GM18858 (cell line): ENCODE results near the gene COL13A1.

ENCODE experiments used
- ATAC-seq: cut with Tn5 transposase; IDR thresholded peaks from one replicate; pipeline ENCODE4 v1.9.1; 2021; ENCODE audit not compliant: unreplicated experiment

Gene COL13A1

GRCh38 chr10:69961881-69962745, 160.4 kb downstream of the COL13A1 start:
- ATAC-seq = no peak

GRCh38 chr10:69962746-69963135, 161.0 kb downstream of the COL13A1 start:
- no peak for ATAC-seq

GRCh38 chr10:69963178-69963834, 161.6 kb downstream of the COL13A1 start:
- no peak for ATAC-seq

- ATAC-seq = no peak
Observed at GRCh38 chr10:69963835-69964710, 162.4 kb downstream of the COL13A1 start.

DNA sequence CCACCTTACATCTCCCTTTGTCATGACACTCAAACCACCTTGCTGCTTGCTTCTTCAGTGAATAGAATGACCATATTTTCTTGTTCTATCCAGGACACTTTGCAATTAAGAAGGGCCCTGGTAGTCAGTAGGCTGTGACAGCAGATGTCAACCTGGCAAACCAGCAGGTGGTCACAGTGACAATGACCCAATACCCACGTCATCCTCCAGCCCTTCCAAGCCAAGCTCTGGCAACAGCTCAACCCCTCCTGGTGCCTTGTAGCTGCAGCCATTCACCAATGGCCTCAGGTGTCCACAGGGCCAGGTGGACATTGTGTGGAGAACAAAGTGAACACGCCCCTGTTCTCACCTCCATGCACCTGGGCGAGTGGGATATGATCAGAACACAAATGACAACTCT, 163.4 kb downstream of the COL13A1 start:
- ATAC-seq = no peak

- ATAC-seq = no peak
Observed at GRCh38 chr10:69965919-69966662, 164.4 kb downstream of the COL13A1 start.

DNA sequence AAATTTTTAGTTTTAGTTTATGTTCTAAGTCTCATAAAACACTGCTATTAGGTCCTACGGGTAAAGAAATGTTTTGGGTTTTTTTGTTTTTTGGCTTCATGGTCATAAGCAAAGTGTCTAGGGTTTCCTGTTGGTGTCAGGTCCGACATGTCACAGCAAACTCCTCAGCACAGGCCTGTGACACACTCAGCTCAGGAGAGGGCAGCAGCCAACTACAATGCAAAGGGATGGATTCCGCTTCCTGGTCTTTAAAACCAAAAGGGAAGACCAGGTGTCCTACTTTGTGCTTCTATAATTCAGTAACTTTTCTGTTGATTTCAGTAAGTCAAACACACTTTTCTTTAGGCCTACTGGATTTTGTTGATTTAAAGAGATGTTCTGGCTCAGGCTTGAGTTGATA, 167.1 kb downstream of the COL13A1 start:
- no peak for ATAC-seq

DNA sequence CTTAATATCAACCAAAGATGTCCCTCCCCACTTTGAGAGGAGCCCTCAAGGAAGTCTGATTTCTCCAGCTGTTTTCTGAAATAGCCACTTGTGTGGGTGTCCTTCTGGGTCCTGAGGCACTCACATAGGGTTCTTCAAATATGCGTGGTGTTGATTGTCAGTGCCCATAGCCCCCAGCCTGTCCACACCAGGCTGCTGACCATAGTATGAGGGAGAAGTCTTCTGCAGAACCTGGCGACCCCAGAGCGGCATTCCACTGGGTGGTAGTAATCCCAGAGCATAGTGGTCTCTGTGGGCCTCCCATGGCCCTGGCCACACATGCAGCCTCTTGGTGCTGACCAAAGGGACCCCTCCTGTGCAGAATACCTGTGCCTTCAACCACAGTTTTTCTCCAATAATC, 168.3 kb downstream of the COL13A1 start:
- no peak for ATAC-seq

DNA sequence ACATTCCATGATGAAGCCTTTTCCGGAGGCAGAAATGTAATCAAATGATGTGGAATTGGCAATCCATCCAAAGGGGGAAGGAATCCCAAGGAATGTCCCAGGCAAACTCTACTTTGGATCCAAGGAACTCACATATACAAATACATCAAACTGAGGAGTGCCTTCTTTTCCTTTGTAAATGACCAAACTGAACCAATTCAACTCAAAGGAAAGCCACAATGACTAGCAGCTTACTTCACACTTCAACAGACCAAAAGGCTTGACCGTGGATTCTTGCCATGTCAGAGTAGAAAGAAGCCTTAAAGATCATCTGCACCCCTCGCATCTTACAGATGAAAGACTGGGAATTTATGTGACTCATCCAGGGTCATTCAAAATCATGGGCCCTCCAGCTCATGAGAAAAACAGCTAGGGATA, 171.3 kb downstream of the COL13A1 start:
- no peak for ATAC-seq

- no peak for ATAC-seq
Observed at GRCh38 chr10:69973678-69974077, 172.0 kb downstream of the COL13A1 start.

- no peak for ATAC-seq
Observed at GRCh38 chr10:69974551-69975155, 172.9 kb downstream of the COL13A1 start.

- ATAC-seq = no peak
Observed at GRCh38 chr10:69976795-69977546, 175.3 kb downstream of the COL13A1 start.

GRCh38 chr10:69979174-69979573, 177.5 kb downstream of the COL13A1 start:
- no peak for ATAC-seq

DNA sequence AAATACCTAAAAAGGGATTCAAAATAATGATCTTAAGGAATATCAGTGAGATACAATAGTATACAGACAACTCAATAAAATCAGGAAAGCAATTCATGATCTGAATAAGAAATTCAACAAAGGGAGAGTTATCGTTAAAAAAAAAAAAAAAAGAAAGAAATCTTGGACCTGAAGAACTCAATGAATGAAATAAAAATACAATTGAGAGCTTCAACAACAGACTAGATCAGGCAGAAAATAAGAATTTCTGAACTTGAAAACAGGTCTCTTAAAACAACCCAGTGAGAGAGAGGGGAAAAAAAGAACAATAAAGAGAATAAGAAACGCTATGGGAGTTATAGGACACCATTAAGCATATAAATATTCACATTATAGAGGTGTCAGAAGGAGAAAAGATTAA, 179.0 kb downstream of the COL13A1 start:
- no peak for ATAC-seq

DNA sequence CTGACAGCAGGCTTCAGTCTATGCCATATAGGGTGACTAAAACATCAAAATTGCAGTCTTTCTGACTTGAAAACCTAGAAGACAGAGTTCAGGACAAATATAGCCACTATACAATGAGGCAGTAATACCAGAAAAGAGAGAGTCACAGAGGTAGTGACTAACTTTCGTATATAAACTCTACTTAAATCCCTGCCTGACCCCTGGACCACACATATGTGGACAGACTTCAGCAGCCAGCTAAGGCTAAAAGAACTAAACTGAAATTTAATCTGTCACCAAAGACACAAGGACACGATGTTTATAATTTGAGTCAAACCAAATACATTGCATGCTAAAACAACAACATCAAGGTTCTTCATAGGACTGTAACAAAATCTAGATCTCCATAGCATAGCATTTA, 186.4 kb downstream of the COL13A1 start:
- no peak for ATAC-seq

DNA sequence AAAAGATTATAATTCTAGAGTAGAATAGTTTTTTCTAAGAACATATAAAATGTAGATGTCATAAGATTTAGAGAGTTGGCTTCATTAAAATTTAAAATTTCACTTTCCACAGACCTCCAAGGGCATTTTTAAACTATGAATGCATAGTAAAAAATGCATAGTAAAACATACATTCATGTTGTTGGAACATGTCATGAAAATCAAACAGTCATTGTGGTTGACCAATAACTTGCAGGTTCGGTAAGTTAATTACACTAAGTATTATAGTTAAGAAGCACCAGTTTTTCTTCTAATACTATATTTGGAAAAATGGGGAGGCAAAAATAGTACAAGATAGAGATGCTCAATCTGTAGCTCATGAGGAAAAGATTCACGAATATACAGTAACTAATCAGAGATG, 189.4 kb downstream of the COL13A1 start:
- ATAC-seq = no peak

DNA sequence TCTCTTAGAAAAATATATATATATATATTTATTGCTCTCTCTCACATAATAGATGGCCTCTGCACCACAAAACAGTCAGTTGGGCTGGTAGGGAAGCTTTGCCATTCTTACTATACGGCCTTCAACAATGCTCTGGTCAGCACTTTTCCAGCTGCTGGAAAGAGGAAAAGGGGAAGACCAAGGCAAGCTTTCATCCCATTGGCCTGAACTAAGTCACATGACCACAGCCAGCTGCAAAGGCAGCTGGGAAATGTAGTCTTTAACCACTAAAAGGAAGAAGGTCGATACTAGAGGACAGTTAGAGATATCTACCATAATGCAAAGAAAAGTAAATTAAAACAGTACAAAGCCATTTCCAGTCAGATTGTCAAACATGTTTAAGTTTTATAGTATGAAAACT, 192.6 kb downstream of the COL13A1 start:
- ATAC-seq = no peak

DNA sequence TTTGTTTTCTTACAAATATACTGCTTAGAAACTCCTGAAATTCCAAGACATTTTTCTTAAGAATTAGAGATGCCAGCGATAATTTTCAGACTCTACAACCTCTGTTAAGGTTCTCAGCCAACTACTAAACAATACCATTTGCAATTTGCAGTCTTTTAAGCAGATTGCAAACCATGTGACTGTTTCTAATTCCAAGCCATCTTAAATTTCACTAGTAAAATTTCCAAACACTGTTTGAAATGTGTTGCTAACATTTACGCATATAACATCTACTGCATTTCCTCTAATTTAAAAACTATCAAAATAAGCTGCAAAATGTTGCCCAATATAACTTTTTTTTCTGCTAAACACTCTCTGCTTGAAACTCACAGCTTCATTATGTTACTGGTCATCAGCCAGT, 194.9 kb downstream of the COL13A1 start:
- no peak for ATAC-seq

DNA sequence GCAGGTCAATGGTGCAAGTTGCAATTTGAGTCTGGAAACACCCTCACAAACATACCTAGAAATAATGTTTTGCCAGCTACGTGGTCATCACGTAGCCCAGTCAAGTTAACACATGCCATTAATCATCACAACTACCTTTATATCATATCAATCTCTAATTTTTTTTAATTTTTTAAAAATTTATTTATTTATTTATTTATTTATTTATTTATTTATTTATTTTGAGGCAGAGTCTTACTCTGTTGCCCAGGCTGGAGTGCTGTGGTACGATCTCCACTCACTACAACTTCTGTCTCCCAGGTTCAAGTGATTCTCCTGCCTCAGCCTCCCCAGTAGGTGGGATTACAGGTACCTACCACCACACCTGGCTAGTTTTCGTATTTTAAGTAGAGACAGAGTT, 198.6 kb downstream of the COL13A1 start:
- no peak for ATAC-seq
